ENCODE measurements around the gene ITGA11.

GRCh38 chr15:68465861-68466560, 34.0 kb upstream of the ITGA11 start:
- TF ChIP-seq, protein P1, sequence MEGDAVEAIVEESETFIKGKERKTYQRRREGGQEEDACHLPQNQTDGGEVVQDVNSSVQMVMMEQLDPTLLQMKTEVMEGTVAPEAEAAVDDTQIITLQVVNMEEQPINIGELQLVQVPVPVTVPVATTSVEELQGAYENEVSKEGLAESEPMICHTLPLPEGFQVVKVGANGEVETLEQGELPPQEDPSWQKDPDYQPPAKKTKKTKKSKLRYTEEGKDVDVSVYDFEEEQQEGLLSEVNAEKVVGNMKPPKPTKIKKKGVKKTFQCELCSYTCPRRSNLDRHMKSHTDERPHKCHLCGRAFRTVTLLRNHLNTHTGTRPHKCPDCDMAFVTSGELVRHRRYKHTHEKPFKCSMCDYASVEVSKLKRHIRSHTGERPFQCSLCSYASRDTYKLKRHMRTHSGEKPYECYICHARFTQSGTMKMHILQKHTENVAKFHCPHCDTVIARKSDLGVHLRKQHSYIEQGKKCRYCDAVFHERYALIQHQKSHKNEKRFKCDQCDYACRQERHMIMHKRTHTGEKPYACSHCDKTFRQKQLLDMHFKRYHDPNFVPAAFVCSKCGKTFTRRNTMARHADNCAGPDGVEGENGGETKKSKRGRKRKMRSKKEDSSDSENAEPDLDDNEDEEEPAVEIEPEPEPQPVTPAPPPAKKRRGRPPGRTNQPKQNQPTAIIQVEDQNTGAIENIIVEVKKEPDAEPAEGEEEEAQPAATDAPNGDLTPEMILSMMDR (IDR thresholded peaks at IDR 0.05 in 8 of 11, conservative IDR thresholded peaks at IDR 0.05 in 3 of 11), result no peak
- TF ChIP-seq POLR2A (IDR thresholded peaks at IDR 0.05) (no peak), POLR2AphosphoS5 (IDR thresholded peaks at IDR 0.05) (no peak)

Data from spleen (tissue), 7 donors.